Kasumi-1 (cell line): Measurements from ENCODE around the gene MB.

Experiments used
- DNase-seq, 2 experiments: peaks; one replicate each; lab custom pipeline; 2025; lab: John Stamatoyannopoulos, UW

MB gene

DNA sequence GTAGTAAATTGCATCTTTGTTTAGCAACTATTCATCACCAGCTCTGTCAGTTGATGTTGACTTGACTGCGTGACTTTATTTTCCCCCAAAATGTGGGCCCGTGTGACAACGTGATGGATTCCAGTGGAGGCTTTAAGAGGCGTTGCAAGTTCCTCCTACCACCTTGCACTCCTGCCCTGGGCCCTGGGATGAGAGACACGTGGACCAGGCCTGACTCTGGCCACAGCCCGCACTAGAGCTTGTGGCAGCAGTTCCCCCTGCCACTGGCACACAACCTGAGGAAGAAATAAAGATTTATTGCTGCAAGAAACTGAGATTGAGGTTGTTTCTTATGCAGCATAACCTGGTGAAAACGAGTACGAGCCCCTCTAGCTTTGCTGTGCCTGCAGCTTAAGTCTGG is 44.6 kb downstream of the MB start:
- DNase-seq, result no peak

DNA sequence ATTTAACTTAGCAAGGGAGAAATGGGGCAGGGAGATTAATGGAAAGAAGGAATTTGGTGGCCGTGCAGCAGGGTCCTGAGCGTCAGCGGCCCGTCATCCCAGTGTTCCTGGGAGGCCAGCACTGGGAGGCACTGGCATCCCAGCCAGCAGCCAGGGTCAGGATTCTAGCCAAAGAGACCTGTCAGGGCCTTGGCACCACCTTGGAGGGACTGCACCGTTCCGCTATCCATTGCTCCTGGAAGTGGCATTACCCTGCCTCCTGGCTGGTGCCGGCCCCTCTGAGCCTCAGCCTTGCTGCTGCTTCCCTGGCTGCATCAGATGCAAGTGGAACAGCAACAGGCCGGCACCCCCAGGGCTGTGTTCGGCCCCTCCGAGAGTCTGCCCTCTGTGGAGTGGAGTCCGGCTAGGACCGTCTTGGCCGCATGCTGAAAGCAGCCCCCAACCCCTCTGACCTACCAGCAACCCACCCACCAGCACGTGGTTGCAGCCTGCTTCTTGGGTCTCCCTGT is 46.4 kb downstream of the MB start:
- DNase-seq, result no peak

DNA sequence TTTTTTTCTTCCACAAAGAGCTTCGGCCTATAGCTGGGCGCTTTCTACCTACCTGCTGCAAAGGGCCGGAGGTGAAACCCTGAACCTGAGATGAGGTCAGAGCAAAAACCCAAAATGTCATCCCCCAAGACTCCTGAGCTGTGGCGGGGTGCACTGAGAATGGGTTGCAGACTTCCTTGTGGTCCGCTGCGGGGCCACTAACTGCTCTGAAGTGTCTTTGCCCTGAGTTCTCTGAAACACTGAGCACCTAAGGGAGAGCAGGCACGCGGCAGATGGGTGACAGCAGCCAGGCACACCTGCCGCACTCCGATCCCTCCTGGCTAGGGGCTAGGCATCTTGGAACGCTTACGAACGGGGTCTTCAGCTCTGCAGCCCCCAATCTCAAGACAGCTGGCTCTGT is 47.2 kb downstream of the MB start:
- DNase-seq, result no peak

DNA sequence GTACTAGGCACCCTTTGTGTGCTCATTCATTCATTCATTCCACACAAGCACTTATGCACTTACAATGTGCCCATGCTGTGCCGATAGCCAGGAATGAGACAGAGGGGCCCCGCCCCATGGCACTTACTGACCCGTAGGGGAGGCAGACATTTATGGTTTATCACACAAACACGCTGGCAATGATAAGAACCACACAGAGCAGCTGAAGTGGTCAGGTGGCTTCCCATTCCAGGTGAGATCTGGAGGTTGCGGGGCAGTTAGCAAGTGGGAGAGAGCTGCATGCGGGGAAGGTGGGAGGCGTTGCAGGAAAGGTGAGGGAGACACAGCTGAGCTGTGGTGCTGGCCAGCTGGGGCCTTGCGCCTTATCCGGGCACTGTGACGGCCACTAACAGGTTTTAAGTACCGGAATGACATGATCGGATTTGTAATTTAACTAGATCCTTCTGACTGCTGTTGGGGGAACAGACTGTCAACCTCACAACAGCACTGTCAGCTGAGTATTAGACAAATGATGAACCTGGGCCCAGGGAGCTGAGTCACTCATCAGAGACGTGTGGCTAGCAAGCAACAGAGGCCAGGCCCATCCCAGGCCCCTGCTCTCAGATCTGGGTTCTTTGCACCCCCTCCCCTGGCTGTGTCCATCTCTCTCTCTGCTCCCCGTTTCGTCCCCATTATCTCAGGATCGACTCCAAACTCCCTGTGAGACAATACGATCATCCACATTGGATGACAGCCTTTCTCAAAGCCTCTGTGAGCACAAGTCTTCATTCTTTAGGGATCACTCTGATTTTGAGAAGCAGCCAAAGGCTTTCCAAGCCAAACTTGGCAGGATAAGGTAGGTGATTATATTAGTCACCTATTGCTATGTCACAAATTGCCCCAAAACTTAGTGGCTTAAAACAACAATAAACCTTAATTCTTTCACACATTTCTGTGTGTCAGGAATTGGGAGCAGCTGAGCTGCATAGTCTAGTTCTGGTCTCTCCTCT is 48.1 kb downstream of the MB start:
- no peak for DNase-seq

DNA sequence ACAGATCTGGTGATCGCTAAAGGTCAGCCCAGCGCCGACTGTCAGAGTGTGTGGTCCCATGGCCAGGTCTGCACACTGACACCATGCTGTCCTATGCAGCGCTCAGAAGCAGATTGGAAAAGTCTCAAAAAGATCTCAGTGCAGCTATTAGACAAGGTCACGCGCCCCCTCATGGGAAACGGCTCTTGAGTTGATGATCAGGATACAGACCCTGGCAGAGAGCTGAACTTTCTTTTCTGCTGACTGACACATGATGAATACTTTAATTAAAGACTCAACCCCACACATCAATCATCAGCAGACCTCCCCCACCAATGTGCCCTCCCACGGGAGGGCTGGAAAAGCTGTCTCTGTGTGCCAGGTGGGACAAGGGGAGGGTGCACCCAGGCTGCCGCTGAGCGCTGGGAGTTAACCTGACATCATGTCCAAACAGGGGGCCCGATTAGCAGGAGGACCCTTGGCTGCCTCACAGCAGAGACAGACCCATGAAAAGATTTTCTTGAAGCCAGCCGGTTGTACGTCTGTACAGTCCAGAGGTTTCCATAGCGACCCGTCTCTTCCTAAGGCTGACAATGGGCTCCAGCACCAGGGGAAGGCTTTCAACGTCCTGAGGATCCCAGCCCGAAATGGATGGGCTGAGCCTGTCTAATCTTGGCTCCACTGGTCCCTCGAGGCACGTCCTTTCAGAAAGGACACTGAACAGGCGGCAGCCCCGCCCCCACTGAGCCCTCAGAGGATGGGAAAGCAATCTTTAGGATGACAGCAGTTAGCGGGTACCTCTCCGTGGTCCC is 49.6 kb downstream of the MB start:
- no peak for DNase-seq

DNA sequence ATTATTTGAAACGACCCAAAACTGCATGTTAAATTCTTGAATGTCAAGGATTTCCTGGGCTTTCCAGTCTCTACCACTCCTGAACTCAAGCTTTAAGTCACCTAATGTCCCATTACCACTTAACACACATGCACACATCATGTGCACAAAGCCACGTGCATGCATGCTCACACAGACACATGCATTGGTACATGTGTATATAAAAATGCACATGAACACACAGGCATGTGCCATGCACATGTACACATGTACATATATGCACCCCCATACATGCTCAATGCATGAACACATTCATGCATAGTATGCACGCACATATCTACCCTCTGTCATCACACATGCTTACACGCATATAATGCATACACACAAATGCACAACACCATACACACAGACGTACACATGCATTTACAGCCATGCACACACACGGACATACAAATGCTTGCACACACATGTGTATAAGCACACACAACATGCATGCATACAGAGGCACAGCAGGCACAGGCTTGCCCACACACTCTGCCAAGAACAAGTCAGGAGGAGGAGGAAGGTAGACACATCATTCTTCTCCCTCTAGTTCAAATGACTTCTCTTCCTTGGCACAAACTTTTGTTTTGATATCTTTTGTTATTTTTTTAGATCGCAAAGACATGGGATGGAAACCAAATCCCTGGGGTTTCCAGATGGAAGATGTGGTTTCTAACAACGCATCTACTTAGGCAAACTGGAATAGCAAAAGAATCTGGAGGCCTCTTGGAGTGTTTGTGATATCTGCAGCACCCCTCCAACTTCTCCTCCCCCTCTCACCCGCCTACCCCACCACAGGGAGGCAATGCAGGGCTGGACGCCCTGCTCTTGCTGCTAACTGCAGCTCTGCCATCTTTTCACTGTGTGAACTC is 51.9 kb downstream of the MB start:
- DNase-seq, result no peak

DNA sequence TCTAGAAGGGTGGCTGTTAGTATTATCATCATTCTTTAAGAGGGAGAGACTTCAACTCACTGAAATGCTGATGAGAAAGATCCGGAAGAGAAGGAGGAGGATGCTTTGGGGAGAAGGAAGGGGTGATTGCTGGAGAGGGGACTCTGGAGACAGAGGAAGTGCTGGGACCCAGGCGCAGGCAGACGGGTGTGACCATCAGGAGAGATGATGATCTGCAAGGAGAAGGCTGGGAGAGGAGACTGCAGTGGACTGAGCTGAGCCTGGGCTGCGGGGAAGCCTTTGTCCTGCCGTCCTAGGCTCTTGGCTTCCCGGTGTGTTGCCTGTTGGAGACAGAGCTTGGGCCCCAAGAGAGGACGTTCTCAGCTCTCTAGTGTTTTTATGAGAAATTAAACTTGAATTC is 53.9 kb downstream of the MB start:
- DNase-seq, result no peak

DNA sequence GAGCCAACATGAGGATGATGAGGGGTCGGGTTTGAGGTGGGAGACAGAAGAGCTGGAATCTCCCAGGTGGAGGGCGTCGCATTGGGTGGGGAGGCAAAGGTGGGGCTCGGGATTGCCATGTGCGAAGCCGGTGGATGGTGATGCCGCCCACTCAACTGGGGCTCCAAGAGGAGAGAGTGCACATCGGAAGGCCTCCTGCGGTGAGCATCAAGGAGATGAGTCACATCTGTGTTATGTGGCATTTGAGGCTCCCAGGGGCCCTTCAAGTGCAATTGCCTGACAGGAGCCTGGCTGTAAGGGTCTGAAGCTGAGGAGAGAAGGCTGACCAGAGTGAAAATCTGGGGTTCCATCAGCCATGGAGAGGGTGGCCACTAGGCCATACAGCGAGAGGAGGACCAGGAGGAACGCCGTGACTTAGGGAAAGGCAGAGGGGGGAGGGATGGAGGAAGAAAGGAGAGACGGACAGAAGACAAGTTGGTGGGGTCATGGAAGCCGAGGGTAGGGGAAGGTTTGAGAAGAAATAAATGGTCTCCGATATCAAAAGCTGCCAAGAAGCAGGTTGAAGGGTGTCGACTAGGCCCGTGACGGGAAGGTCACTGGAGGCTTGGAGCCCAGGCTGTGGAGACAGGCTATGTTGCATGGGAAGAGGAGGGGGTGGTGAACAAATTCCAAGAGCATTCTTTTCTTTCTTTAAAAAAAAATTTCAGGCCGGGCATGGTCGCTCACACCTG is 55.2 kb downstream of the MB start:
- DNase-seq, result no peak

DNA sequence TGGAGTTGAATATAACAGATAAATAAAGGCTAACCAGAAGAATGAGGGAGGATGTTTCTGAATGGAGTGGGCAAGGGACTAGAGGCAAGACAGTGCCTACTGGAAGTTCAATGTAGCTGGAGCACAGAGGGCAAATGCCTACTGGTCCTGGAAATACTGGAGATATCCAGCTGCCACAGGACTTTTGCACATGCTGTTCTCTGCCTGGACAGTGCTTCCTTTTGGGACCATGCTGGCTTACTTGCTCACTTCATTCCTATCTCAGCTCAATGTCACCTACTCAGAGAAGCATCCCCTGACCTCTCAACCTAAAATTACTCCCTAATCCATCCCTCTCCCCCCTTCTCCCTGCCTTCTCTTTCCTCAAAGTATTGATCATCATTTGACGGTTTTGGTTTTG is 56.3 kb downstream of the MB start:
- DNase-seq, result no peak

DNA sequence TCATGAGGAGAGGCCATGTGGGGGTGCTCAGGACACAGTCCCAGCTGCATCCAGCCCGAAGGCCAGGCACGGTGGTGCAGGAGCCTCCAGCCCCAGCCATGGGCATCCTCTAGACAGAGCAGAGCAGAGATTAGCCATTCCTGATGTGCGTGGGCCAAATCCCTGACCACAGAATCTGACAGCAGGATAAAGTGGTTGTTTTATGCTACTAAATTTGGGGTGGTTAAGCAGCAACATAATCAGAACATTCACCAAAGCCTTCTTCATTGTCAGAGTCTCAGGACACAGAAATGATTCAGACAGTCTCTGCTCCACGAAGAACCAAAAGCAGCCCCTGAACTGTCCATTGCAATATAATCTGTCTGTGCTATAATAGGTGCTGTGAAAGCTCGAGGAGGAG is 56.8 kb downstream of the MB start:
- no peak for DNase-seq

DNA sequence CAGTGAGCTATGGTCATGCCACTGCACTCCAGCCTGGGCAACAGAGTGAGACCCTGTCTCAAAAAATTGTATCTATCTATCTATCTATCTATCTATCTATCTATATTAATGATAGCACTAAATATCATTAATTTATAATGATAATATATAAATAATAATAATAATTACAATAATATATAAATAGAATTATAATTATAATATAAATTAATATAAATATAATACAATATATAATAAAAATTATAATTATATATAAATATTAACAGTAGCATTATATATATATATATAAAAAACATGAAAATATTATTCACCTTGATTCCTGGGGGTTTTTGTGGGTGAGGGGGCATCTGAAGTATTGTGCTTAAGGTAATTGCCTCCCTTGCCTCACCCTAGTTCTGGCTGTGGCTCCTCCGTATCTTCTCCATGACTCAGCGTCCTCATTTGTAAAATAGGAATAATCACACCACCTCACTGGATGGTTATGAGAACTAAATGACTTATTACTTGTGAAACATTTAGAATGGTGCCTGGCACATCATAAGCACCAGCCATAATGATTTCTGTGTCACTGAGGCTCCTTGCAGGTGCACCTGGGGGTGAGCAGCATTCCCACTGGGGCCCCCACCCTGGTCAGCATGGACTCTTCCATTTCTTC is 57.6 kb downstream of the MB start:
- no peak for DNase-seq

DNA sequence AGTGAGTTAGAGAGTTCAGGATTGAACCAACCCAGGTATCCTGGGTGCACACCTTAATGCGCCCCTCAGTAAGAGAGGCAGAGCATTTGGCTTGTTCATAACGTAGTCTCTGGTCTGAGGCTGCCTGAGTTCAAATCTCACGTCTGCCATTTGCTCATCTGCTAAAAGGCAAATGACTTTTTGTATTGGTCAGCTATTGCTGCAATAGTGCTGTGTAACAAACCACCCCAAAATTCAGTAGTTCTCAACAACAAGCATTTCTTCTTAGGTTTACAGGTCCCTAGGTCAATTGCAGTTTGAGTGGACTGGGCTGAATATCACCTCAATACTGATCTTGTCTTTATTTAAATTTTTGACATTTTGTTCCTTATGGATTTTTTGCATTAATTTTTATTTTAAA is 58.4 kb downstream of the MB start:
- DNase-seq, result no peak

DNA sequence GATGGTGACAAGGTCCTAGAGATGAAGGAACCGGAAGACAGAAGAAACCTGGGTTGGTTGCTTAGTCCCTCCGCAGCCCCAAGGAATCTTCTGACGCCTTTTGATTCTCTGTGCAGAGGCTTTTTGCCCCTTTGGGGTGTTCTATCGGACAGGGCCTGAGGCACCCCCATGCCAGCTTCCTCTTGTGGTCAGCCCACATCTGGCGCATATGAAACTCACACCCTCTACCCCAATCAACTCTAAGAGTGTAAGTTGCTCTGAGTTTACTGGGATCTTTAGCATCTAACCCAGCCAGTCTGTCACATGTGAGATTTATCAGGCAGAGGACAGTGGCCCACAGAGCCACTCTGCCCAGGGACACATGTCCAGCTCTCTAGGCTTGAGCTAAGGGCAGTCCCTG is 59.1 kb downstream of the MB start:
- no peak for DNase-seq
